SH-SY5Y (cell line): ENCODE measurements around the gene ST8SIA5.

Source experiments
- GATA2 ChIP-seq: IDR thresholded peaks from 2 replicates; pipeline ENCODE4 v1.6.1; 2011; ENCODE audit warnings: mild to moderate bottlenecking, low read depth, low read length
- GATA3 ChIP-seq: IDR thresholded peaks from 2 replicates; pipeline ENCODE4 v1.6.1; 2011; ENCODE audit warnings: low read depth, mild to moderate bottlenecking, low read length, moderate library complexity

Gene ST8SIA5

GRCh38 chr18:46756559-46757201, at the start of gene ST8SIA5:
TSS of gene ST8SIA5 (minus strand) at chr18:46757053. CDS start at chr18:46756508, 545 bp downstream.
- TF ChIP-seq GATA2 (no peak), GATA3 (no peak)

DNA sequence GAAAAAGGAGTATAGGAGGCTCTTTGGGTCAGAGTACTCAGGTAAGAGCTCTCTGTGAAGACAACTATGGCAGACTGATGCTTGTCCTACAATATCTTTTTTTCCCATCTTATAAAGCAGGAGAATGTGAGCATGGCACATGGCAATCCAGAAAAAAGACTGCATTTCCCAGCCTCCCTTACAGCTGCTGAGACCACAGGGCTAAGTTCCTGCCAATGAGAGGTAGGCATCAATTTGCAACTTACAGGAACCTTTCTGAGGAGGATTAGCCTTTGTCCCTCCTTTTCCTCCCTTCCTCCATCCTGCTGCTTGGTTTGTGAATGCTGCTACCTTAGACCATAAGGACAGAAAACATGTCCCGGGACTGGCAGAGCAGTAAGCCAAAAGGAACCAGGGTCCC, 37.8 kb upstream of the ST8SIA5 start:
- no peak for TF ChIP-seq GATA3
- TF ChIP-seq GATA2, result no peak

DNA sequence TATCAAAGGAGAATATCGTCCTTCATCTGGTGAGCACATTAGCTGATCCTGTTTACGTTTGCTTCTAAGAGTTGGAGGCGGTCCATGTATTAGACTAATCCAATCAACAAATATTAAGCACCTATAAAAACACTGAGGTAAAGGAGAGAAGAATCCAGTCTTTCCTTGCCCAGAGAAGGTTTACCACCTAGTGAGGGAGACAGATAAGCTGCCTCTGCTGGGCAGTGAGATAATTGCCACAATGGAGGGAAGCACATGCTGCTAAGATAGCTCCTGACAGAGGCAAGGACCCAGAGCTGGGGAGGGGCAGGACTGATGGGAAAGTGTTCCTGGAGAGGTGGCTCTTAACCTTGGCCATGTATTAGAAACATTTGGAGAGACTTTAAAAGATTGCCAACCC, 36.7 kb upstream of the ST8SIA5 start:
- TF ChIP-seq GATA2 (no peak), GATA3 (no peak)

DNA sequence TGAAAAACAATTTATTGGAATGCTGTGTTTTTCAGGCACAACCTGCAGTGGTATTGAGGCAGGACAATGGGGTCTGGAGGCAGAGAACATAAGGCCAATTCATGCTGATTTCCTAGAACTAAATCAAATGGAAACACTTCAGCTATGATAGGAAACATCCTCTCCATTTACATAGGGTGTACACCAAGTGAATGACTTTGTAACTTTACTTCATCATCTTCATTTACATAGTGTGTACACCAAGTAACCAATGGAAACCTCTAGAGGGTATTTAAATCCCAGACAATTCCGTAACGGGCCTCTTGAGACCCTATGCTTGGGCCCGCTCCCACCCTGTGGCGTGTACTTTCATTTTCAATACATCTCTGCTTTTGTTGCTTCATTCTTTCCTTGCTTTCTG, 32.2 kb upstream of the ST8SIA5 start:
- TF ChIP-seq GATA3 (no peak), GATA2 (no peak)

GRCh38 chr18:46787674-46788073, 30.8 kb upstream of the ST8SIA5 start:
- TF ChIP-seq GATA3 (no peak), GATA2 (no peak)

DNA sequence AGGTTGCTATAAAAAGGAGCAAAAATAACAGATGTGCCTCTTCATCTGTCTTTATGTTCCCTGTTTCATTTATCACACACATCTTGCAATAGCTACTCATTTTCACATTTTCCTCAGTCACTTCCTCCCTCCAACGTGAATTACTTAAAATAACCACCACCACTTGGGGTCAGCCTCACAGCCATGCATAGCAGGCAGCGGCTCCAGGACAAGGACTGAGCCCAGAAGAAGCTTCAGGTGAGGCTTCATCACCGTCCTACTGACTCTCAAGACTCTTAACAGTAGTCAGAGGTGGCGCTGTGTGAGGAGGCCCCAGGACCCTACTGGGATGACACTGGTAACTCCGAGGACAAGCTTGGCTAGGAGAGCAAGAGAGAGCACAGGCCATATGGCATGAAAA, 15.5 kb upstream of the ST8SIA5 start:
- TF ChIP-seq GATA2, result no peak
- no peak for TF ChIP-seq GATA3

DNA sequence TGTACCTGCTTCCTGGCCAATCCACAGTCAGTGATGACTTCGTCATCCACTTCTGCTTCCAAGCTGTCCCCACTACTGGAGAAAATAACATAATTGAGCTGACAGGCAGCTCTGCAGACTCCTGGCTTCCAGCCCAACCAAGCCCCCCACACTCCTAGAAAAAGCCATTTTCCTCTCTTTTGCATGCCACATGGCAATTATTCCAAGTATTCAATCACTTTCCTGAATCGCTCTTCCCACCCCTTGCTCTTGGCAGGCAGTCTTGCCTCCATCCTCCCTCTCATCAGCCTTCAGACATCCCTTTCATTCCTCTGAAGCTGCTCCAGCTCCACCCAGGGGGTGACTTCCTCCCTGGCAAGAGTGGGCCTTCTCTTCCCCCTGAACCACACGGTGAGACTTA, 14.3 kb upstream of the ST8SIA5 start:
- no peak for TF ChIP-seq GATA2
- no peak for TF ChIP-seq GATA3

DNA sequence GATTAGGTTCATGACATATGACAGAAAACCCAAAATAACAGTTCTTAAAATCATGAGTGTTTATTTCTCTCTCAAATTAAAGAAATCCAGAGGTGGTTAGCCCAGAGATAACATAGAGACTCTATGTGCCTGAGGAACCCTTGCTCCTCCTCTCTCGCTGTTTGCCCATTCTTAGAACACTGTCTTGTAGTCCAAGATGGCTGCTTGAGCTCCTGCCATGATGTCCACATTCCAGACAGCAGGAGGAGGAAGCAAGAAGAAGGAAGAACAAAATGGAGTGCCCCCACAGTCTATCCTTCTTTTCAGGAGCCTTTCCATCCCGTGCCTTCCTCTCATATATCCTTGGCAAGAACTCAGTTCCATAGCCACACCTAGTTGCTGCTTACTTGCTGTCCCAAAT, 13.9 kb upstream of the ST8SIA5 start:
- TF ChIP-seq GATA3, result no peak
- no peak for TF ChIP-seq GATA2

GRCh38 chr18:46768166-46768921, 11.5 kb upstream of the ST8SIA5 start:
- TF ChIP-seq GATA2 (no peak), GATA3 (no peak)

DNA sequence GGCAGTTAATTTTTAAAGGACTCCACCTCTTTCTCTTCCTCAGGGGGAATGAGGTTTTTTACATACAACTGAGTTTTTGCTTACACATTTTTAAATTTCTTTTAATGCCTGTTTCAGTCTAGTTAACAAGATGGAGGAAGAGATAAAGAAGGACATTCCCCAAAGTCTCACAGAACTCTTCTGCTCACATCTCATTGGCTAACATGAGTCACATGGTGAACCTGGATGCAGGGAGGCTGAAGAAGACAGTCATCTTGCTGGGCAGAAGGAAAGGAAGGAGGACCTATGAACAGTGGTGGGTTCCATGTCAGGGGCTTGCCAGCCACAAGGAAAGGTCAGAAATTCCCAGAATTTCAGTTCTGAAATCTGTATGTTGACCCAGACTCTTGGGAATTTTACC, 10.4 kb upstream of the ST8SIA5 start:
- no peak for TF ChIP-seq GATA3
- no peak for TF ChIP-seq GATA2

DNA sequence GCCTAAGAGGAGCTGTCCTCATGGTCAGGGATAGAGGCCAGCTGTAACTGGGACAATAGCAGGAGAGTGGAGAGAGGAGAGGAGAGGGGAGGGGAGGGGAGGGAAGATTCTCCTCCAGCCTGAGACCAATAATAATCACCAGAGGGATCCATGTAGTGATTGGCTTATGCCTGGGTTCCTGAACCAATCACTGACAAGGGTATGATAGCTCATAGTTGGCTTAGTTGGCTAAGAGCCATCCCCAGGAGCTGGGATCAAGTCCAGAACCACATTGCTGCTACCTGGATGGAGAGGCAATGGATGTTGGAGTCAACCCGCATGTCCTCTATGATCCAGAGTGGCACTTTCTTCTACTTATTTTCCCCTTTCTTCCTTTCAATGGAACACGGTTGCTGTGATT, 7.7 kb upstream of the ST8SIA5 start:
- no peak for TF ChIP-seq GATA3
- TF ChIP-seq GATA2, result no peak

- TF ChIP-seq GATA2, result no peak
- TF ChIP-seq GATA3, result no peak
Measured at GRCh38 chr18:46761059-46761769, 4.4 kb upstream of the ST8SIA5 start.

- TF ChIP-seq GATA2, result no peak
- TF ChIP-seq GATA3, result no peak
Measured at GRCh38 chr18:46759890-46760289, 3.0 kb upstream of the ST8SIA5 start.

DNA sequence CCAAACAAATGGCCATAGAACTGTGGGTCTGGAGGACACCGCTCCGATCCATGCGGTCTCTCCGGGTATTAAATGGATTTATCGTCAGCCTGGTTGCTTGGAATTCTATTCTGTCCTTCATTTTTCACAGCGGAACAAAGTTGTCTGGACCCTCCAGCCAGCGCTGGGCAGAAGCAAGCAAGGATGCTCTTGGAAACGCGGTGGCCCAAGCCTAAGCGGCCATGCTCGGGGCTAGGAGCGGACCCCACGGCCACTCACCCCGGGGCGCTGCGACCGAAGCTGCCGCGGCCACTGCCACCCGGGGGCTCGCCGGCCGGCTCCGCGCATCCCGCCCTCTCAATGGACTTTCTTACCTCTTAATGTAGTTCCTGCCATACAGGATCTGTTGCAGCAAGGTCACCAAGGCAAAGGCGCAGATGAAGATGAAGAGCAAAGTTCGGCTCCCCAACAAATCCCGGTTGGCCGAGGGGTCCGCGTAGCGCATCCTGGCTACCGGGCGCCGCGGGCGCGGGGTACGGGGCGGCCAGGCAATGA, 761 bp downstream of the ST8SIA5 start:
- TF ChIP-seq GATA2, result no peak
- TF ChIP-seq GATA3, result no peak
